Measurements from ENCODE around the gene EGR2. TPM values are rescaled to one million over a fixed set of nuclear protein-coding genes. Genes with fewer than 3 reads are reported as not detected.

EGR2 gene
- total and polyA plus RNA-seq, 10 of the 15 experiments (the other 5 are each of a cell fraction or from before 2014, with no cell fraction given): 8.3 to 56.5 (median 16.2) TPM

DNA sequence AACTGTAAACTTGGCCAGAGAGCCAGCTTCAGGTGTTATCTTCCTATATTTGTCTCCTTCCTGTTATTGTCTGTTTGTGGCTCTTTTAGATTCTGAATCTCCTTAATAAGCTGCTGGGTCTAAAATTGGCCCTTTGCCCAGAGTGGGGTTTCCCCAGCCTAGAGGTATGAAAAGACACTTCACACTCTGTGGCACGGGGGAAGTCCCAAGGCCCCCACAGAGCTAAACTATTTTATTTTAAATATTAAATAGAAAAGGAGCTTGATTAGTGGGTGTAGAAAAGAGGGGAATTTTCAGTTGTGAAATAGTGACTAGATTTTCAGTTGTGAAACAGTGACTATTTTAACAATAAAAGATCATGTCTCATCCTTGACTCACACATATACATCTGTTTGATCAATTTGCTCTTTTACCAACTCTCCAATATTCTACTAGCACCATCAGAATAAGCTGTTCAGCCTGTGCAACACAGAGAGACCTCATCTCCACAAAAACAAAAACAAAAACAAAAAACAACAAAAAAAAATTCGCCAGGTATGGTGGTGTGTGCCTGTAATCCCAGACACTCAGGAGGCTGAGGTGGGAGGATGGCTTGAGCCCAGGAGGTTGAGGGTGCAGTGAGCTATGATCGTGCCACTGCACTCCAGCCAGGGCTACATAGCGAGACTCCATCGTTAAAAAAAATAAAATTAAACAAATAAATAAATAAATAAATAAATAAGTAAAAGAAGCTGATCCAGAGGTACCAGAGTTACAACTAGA, 36.5 kb downstream of the EGR2 start:
- H3K27ac ChIP-seq (ENCODE audit: control insufficient read depth, insufficient read depth): peak overlapping the region; percentile 75; the same call in 1 of the 2 replicates
- H4K20me1 ChIP-seq (ENCODE audit: control insufficient read depth, insufficient read depth): no peaks in the 10 kb centered on the region
- ATAC-seq: peak; percentile 96
- H2AFZ ChIP-seq (ENCODE audit: control insufficient read depth, low read depth, low read length): no peak overlapping the region
- FAIRE-seq: peak; percentile 92
- H3K4me2 ChIP-seq (ENCODE audit: control insufficient read depth, insufficient read depth): peak overlapping the region; percentile 69
- SMC1A ChIA-PET (ENCODE audit: uncharacterized antibody, unreplicated experiment): interaction anchor here (0.6 to 5.0 kb wide), 41 partner anchors 9 to 358 kb away, joined by 3 to 85 read pairs (median 6); partner anchors contain the start of genes ADO and EGR2
- H3K4me3 ChIP-seq: no peak overlapping the region
- BruUV-seq (replicated peaks): no TSS peak
- no peaks in the 10 kb centered on the region for H3K79me2 ChIP-seq (ENCODE audit: control insufficient read depth, insufficient read depth, low read length)
- CTCF ChIA-PET: interaction anchor here (0.6 to 2.6 kb wide), 24 partner anchors 9 to 168 kb away, joined by 3 to 11 read pairs (median 6); partner anchors contain the start of genes ADO and EGR2
- POLR2A ChIA-PET: interaction anchor here (0.7 to 3.5 kb wide), 17 partner anchors 9 to 148 kb away, joined by 3 to 20 read pairs (median 7); partner anchors contain the start of genes ADO and EGR2
- intact Hi-C loops (cut with micrococcal nuclease; ENCODE audit: unreplicated experiment): loop anchor here (1.0 to 2.0 kb wide), 3 partner anchors 31 to 126 kb away; no protein-coding TSS in a partner anchor
- peak; percentile 84 for DNase-seq (ENCODE audit: low read depth, low spot score)
- WGBS (ENCODE audit: insufficient coverage, insufficient replicate concordance, low lambda C conversion rate, missing lambda C conversion rate): 65% methylated on average over 5 of the region's 5 CpGs
- no peaks in the 10 kb centered on the region for H3K36me3 ChIP-seq (ENCODE audit: control insufficient read depth in 2 of 2, insufficient read depth in 2 of 2, low read length in 1 of 2)
- in situ Hi-C loops (cut with MboI): no loop called here
- no peaks in the 10 kb centered on the region for H3K27me3 ChIP-seq (replicated peaks in 1 of 2; ENCODE audit: control insufficient read depth in 2 of 2, insufficient read depth in 2 of 2, low read length in 1 of 2)
- no peaks in the 10 kb centered on the region; the same call in 2 of the 3 replicates for H3K9me3 ChIP-seq (replicated peaks; ENCODE audit: control insufficient read depth, insufficient read depth, low read length)
- RAD21 ChIA-PET (ENCODE audit: unreplicated experiment): interaction anchor here (0.7 to 4.8 kb wide), 35 partner anchors 10 to 323 kb away, joined by 3 to 101 read pairs (median 5); partner anchors contain the start of genes ADO and EGR2
- no peak overlapping the region for H3K9ac ChIP-seq (ENCODE audit: control insufficient read depth, insufficient read depth, low read length)
- H3K4me1 ChIP-seq (ENCODE audit: control insufficient read depth, insufficient read depth, low read length): peaks cover 23% of the 10 kb centered on the region
- TF ChIP-seq BCL11A (IDR thresholded peaks at IDR 0.05; ENCODE audit: low read depth, low read length): peak; percentile 78
- 0 out of 2 replicates have a peak, but pooled peaks have one; percentile 9 for TF ChIP-seq GATAD2B (conservative IDR thresholded peaks at IDR 0.05; ENCODE audit: low read depth)
- peak; percentile 35; the same call in 1 of the 2 replicates for TF ChIP-seq RAD51 (IDR thresholded peaks at IDR 0.05)
- TF ChIP-seq, protein P1, sequence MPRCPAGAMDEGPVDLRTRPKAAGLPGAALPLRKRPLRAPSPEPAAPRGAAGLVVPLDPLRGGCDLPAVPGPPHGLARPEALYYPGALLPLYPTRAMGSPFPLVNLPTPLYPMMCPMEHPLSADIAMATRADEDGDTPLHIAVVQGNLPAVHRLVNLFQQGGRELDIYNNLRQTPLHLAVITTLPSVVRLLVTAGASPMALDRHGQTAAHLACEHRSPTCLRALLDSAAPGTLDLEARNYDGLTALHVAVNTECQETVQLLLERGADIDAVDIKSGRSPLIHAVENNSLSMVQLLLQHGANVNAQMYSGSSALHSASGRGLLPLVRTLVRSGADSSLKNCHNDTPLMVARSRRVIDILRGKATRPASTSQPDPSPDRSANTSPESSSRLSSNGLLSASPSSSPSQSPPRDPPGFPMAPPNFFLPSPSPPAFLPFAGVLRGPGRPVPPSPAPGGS (IDR thresholded peaks at IDR 0.05; ENCODE audit: borderline replicate concordance, insufficient read depth, low read depth, low read length, poor library complexity, severe bottlenecking): peak; percentile 67
- peak; percentile 71; the same call in 1 of the 2 replicates for TF ChIP-seq SMARCA5 (IDR thresholded peaks at IDR 0.05)
- TF ChIP-seq PAX5 (IDR thresholded peaks at IDR 0.05; ENCODE audit: borderline replicate concordance, low read depth, low read length): peak; percentile 39; the same call in 1 of the 2 replicates
- TF ChIP-seq NFIC (IDR thresholded peaks at IDR 0.05; ENCODE audit: low read depth, low read length): peak; percentile 95
- TF ChIP-seq, protein P2, sequence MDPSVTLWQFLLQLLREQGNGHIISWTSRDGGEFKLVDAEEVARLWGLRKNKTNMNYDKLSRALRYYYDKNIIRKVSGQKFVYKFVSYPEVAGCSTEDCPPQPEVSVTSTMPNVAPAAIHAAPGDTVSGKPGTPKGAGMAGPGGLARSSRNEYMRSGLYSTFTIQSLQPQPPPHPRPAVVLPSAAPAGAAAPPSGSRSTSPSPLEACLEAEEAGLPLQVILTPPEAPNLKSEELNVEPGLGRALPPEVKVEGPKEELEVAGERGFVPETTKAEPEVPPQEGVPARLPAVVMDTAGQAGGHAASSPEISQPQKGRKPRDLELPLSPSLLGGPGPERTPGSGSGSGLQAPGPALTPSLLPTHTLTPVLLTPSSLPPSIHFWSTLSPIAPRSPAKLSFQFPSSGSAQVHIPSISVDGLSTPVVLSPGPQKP (IDR thresholded peaks at IDR 0.05; ENCODE audit: low read depth, low read length): peak; percentile 40; the same call in 1 of the 2 replicates
- TF ChIP-seq, protein P3, sequence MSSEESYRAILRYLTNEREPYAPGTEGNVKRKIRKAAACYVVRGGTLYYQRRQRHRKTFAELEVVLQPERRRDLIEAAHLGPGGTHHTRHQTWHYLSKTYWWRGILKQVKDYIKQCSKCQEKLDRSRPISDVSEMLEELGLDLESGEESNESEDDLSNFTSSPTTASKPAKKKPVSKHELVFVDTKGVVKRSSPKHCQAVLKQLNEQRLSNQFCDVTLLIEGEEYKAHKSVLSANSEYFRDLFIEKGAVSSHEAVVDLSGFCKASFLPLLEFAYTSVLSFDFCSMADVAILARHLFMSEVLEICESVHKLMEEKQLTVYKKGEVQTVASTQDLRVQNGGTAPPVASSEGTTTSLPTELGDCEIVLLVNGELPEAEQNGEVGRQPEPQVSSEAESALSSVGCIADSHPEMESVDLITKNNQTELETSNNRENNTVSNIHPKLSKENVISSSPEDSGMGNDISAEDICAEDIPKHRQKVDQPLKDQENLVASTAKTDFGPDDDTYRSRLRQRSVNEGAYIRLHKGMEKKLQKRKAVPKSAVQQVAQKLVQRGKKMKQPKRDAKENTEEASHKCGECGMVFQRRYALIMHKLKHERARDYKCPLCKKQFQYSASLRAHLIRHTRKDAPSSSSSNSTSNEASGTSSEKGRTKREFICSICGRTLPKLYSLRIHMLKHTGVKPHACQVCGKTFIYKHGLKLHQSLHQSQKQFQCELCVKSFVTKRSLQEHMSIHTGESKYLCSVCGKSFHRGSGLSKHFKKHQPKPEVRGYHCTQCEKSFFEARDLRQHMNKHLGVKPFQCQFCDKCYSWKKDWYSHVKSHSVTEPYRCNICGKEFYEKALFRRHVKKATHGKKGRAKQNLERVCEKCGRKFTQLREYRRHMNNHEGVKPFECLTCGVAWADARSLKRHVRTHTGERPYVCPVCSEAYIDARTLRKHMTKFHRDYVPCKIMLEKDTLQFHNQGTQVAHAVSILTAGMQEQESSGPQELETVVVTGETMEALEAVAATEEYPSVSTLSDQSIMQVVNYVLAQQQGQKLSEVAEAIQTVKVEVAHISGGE (CRISPR knock-in tag; IDR thresholded peaks at IDR 0.05): no peak
- TF ChIP-seq RELA (IDR thresholded peaks at IDR 0.05; ENCODE audit: borderline replicate concordance, partially characterized antibody): peak; percentile 45
- no peak for TF ChIP-seq USF2 (IDR thresholded peaks at IDR 0.05; ENCODE audit: borderline replicate concordance, low read depth, low read length)
- 0 out of 2 replicates have a peak, but pooled peaks have one; percentile 37 for TF ChIP-seq GABPA (IDR thresholded peaks at IDR 0.05; ENCODE audit: low read depth)
- TF ChIP-seq SRF (IDR thresholded peaks at IDR 0.05; ENCODE audit: low read depth in 2 of 2, low read length in 2 of 2): peak in 1 of 2 experiments; percentile 51; a peak in 1 of 4 replicates
- peak; percentile 15; the same call in 1 of the 2 replicates for TF ChIP-seq SMC3 (IDR thresholded peaks at IDR 0.05; ENCODE audit: borderline replicate concordance, low read length)

All from GM12878 (cell line).